Stimulated activated naive B cell treated with anti-CD40 and anti-IgM and Interleukin-4, amounts not matched to agents 10 μg/mL and 1 μg/mL and 100 μg/mL, for 72 hours (primary cell): ENCODE measurements around the gene ZNF385C.

Experiments used
- ATAC-seq, 2 donors: fragments of 150-1000 bp; cut with Tn5 transposase; replicated peaks; 2 replicates each; pipeline ENCODE4 v1.10.0; 2021; ENCODE audit warnings: moderate library complexity in 1 of 2
- DNase-seq: peaks from one replicate; pipeline ENCODE4 v3.0.0; 2021
- H3K27ac Mint-ChIP-seq: one replicate; pipeline ENCODE4 v1.8.0; 2022; ENCODE audit warnings: mild to moderate bottlenecking, mixed read lengths
- H3K27me3 Mint-ChIP-seq, 2 donors: one replicate each; pipeline ENCODE4 v1.8.0; 2022; ENCODE audit warnings: mixed read lengths in 2 of 2
- H3K36me3 Mint-ChIP-seq, 2 donors: one replicate each; pipeline ENCODE4 v1.8.0; 2022; ENCODE audit warnings: mixed read lengths in 2 of 2, mild to moderate bottlenecking in 1 of 2
- H3K4me1 Mint-ChIP-seq, 2 donors: one replicate each; pipeline ENCODE4 v1.8.0; 2022; ENCODE audit warnings: mixed read lengths in 2 of 2, mild to moderate bottlenecking in 1 of 2
- H3K4me3 Mint-ChIP-seq, 2 donors: one replicate each; pipeline ENCODE4 v1.8.0; 2022; ENCODE audit warnings: mild to moderate bottlenecking in 2 of 2, mixed read lengths in 2 of 2, moderate library complexity in 1 of 2
- H3K9me3 Mint-ChIP-seq, 2 donors: one replicate each; pipeline ENCODE4 v1.8.0; 2022; ENCODE audit warnings: mixed read lengths in 2 of 2, mild to moderate bottlenecking in 1 of 2

ZNF385C gene

DNA sequence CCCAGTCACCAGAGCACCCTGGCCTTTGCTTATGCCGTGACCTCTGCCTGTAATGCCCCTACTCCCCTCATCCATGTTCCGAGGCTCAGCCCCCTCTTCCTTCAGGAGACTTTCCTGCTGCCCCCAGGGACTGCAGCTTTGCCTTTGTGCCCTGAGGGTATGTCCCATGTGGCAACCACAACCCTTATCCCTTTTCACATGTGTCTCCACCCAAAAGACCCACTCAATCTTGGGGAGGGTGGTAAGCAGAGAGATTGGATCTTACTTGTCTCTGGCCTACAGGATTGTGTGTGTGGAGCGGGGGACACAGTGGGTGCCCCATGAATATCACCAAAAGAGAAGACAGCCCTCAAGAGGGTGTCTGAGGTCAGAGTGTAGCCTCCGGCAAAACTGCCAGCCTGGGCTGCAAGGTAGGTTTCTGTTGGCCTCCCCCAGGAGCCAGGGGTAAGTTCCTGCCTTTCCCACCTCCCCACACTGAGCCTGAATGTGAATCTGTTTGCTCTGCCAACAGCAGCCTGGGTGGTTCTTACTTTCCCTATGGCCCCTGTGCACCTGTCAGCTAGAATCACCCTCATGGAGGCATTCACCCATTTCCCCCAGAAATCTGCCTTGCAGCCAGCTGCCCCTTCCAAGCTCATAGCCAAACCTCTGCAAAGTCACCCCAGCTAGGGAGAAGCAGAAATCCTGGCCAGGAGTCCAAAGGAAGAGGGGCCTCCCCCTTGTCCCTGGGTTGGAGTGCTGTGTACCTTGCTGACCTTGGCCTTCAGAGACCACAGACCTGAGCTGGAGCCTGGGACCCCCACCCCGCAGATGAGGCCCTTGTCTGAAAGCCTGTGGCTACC lies 36.4 kb downstream of the ZNF385C start:
- H3K4me3 Mint-ChIP-seq, result no peak overlapping the region
- H3K27me3 Mint-ChIP-seq, result no peaks in the 10 kb centered on the region
- no peaks in the 10 kb centered on the region for H3K9me3 Mint-ChIP-seq
- no peaks in the 10 kb centered on the region for H3K36me3 Mint-ChIP-seq
- peaks cover 15 to 18% of the 10 kb centered on the region in 2 donors for H3K4me1 Mint-ChIP-seq
- no peak for DNase-seq
- ATAC-seq, result no peak
- no peak overlapping the region for H3K27ac Mint-ChIP-seq

GRCh38 chr17:42060231-42060630 lies 38.0 kb downstream of the ZNF385C start:
- DNase-seq (no peak), ATAC-seq (no peak)
- no peak overlapping the region for H3K4me3 Mint-ChIP-seq
- peaks cover 0 to 5% of the 10 kb centered on the region in 2 donors for H3K27me3 Mint-ChIP-seq
- H3K36me3 Mint-ChIP-seq, result peaks cover 0 to 3% of the 10 kb centered on the region in 2 donors
- peak overlapping the region; percentile 3 for H3K27ac Mint-ChIP-seq
- H3K4me1 Mint-ChIP-seq, result peaks cover 15 to 18% of the 10 kb centered on the region in 2 donors
- no peaks in the 10 kb centered on the region for H3K9me3 Mint-ChIP-seq

DNA sequence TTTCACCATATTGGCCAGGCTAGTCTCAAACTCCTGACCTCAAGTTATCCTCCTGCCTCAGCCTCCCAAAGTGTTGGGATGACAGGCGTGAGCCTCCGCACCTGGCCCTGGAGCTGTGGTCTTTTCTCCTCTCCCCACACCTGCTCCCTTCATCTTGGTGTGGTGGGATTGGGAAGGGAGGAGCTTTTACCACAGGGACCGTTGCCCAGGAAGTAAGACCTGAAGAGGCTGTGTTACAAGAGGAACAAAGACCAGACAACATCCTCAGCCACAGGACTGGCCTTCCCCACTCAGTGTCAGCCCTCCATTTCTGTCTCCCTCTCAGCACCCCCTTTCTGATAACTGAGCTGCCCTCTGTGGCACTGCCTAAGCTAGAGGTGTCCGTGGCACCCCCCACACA lies 38.5 kb downstream of the ZNF385C start:
- H3K27ac Mint-ChIP-seq, result peak overlapping the region; percentile 3
- DNase-seq, result no peak
- no peaks in the 10 kb centered on the region for H3K9me3 Mint-ChIP-seq
- H3K4me3 Mint-ChIP-seq, result no peak overlapping the region
- no peak for ATAC-seq
- H3K27me3 Mint-ChIP-seq, result peaks cover 3 to 9% of the 10 kb centered on the region in 2 donors
- peaks cover 0 to 4% of the 10 kb centered on the region in 2 donors for H3K36me3 Mint-ChIP-seq
- peaks cover 15 to 18% of the 10 kb centered on the region in 2 donors for H3K4me1 Mint-ChIP-seq

DNA sequence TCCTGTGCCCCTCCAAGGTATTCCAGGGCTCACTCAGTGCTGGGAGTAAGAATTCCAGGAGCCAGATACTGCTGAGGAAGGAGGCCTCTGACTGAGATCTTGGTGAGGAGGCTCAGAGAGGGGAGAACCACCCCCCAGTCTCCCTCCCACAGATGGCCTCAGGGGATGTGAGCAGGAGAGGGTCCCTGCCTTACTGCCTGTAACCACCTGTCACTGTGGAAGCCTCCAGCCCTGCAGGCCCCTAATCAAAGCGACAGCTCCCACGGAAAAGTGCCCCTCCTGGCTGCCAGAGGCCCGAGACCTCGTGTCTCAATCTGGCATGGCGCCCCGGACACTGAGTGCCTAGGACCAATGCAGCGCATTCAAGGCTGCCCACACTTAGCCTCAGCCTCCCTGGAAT lies 40.2 kb downstream of the ZNF385C start:
- H3K4me3 Mint-ChIP-seq, result no peak overlapping the region
- no peak for ATAC-seq
- no peak overlapping the region for H3K27ac Mint-ChIP-seq

DNA sequence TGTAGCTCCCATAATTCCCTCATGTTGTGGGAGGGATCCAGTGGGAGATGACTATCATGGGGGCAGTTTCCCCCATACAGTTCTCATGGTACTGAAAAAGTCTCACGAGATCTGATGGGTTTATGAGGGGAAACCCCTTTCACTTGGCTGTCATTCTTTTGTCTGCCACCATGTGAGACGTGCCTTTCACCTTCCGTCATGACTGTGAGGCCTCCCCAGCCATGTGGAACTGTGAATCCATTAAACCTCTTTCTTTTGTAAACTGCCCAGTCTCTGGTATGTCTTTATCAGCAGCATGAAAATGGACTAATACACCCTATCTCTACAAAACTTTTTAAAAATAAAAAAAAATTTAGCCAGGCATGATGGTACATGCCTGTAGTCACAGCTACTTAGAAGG lies 41.6 kb downstream of the ZNF385C start:
- no peak overlapping the region for H3K27ac Mint-ChIP-seq
- ATAC-seq, result peak in 1 of 2 donors; percentile 52
- peaks cover 0 to 3% of the 10 kb centered on the region in 2 donors for H3K4me1 Mint-ChIP-seq
- peaks cover 0 to 4% of the 10 kb centered on the region in 2 donors for H3K36me3 Mint-ChIP-seq
- H3K9me3 Mint-ChIP-seq, result no peaks in the 10 kb centered on the region
- peaks cover 24 to 41% of the 10 kb centered on the region in 2 donors for H3K27me3 Mint-ChIP-seq
- no peak for DNase-seq
- H3K4me3 Mint-ChIP-seq, result no peak overlapping the region

More for the DNA sequence above, 40.2 kb downstream of the ZNF385C start:
- peaks cover 9 to 27% of the 10 kb centered on the region in 2 donors for H3K27me3 Mint-ChIP-seq
- DNase-seq, result no peak
- peaks cover 0 to 4% of the 10 kb centered on the region in 2 donors for H3K36me3 Mint-ChIP-seq
- peaks cover 2 to 7% of the 10 kb centered on the region in 2 donors for H3K4me1 Mint-ChIP-seq
- H3K9me3 Mint-ChIP-seq, result no peaks in the 10 kb centered on the region

GRCh38 chr17:42055496-42055895 lies 42.8 kb downstream of the ZNF385C start:
- Mint-ChIP-seq H3K36me3 (peaks cover 0 to 4% of the 10 kb centered on the region in 2 donors), H3K27ac (no peak overlapping the region), H3K9me3 (no peaks in the 10 kb centered on the region), H3K4me1 (peaks cover 6 to 7% of the 10 kb centered on the region in 2 donors), H3K27me3 (peaks cover 33 to 52% of the 10 kb centered on the region in 2 donors), H3K4me3 (no peak overlapping the region)
- DNase-seq (no peak), ATAC-seq (no peak)

DNA sequence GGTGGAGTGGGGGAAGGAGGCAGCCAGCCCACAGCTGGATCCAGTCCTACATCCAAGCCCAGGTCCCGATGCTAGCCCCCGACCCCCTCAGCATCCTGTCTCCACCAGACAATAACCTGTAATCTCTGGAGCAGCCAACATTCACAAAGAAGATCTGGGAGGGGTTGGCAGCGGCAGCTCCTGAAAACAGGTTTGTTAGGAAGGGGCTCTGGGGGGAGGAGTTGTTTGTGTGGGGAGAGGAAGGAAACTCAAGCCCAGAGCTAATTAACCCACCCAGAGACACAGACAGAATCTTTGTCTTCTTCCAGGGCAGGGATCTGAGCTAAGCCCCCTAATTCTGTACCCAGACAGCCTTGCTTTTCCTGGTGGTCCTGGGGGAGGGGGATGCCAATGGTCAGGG lies 43.2 kb downstream of the ZNF385C start:
- peaks cover 0 to 4% of the 10 kb centered on the region in 2 donors for H3K36me3 Mint-ChIP-seq
- H3K27me3 Mint-ChIP-seq, result peaks cover 33 to 52% of the 10 kb centered on the region in 2 donors
- DNase-seq, result no peak
- no peaks in the 10 kb centered on the region for H3K9me3 Mint-ChIP-seq
- H3K4me1 Mint-ChIP-seq, result peaks cover 6 to 7% of the 10 kb centered on the region in 2 donors
- no peak for ATAC-seq
- no peak overlapping the region for H3K27ac Mint-ChIP-seq
- H3K4me3 Mint-ChIP-seq, result no peak overlapping the region

GRCh38 chr17:42053731-42054500 lies 44.4 kb downstream of the ZNF385C start:
- no peak overlapping the region for H3K27ac Mint-ChIP-seq
- H3K36me3 Mint-ChIP-seq, result peaks cover 0 to 4% of the 10 kb centered on the region in 2 donors
- peaks cover 7% of the 10 kb centered on the region in 2 donors for H3K4me1 Mint-ChIP-seq
- H3K27me3 Mint-ChIP-seq, result peaks cover 37 to 57% of the 10 kb centered on the region in 2 donors
- ATAC-seq (no peak), DNase-seq (no peak)
- no peaks in the 10 kb centered on the region for H3K9me3 Mint-ChIP-seq
- no peak overlapping the region for H3K4me3 Mint-ChIP-seq

DNA sequence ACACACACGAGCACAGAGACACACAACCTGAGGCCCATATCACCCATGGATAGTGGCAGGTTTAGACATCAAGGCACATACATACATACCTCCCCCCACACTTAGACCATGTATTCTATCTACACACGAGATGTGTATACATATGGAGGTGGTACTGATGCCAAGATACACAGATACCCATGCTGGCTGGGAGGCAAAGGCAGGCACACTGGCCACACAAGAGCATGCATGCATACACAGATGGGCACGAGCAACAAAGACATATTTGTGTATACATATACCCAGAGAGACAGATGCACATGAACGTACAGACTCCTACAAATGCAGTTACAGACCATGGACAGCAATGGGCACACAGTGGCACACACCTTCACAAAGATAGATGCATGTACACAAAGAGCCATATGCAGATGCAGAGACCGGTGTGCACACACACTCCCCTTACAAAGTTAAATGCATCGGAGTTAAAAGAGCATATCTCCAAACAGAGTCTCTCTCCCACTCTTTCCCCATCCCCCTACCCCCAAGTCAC lies 45.9 kb downstream of the ZNF385C start:
- Mint-ChIP-seq H3K27ac (no peak overlapping the region), H3K9me3 (no peaks in the 10 kb centered on the region), H3K4me3 (no peak overlapping the region), H3K36me3 (peaks cover 0 to 4% of the 10 kb centered on the region in 2 donors), H3K4me1 (peaks cover 7% of the 10 kb centered on the region in 2 donors), H3K27me3 (peaks cover 42 to 64% of the 10 kb centered on the region in 2 donors)
- DNase-seq (no peak), ATAC-seq (no peak)

DNA sequence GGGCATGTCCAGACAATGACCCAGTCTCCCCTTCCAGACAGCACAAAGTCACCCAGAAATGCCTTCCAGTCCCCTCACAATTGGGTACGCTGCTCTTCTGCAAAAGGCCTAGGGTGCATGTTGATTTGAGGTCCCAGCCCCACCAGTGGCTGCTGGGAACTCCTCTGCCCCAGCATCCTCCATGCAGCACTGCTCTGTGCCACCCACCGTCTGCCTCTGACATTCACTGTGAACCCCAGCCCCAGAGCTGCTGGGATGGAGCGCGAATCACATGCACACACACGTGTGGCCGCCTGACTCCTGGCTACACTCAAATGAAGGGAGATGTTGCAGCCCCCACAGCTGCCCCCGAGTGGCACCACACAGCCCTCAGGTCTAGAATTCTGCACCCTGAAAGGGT lies 46.6 kb downstream of the ZNF385C start:
- ATAC-seq, result no peak
- Mint-ChIP-seq H3K27me3 (peaks cover 42 to 64% of the 10 kb centered on the region in 2 donors), H3K9me3 (no peaks in the 10 kb centered on the region), H3K27ac (no peak overlapping the region), H3K36me3 (peaks cover 0 to 4% of the 10 kb centered on the region in 2 donors), H3K4me1 (peaks cover 7% of the 10 kb centered on the region in 2 donors), H3K4me3 (peak overlapping the region; percentile 50 to 85)
- DNase-seq, result no peak

- DNase-seq (no peak), ATAC-seq (no peak)
- Mint-ChIP-seq H3K27me3 (peaks cover 42 to 64% of the 10 kb centered on the region in 2 donors), H3K36me3 (peaks cover 0 to 4% of the 10 kb centered on the region in 2 donors), H3K9me3 (no peaks in the 10 kb centered on the region), H3K4me3 (peak overlapping the region; percentile 76 to 85), H3K4me1 (peaks cover 7% of the 10 kb centered on the region in 2 donors), H3K27ac (no peak overlapping the region)
Observed at GRCh38 chr17:42051013-42051400, 47.3 kb downstream of the ZNF385C start.

DNA sequence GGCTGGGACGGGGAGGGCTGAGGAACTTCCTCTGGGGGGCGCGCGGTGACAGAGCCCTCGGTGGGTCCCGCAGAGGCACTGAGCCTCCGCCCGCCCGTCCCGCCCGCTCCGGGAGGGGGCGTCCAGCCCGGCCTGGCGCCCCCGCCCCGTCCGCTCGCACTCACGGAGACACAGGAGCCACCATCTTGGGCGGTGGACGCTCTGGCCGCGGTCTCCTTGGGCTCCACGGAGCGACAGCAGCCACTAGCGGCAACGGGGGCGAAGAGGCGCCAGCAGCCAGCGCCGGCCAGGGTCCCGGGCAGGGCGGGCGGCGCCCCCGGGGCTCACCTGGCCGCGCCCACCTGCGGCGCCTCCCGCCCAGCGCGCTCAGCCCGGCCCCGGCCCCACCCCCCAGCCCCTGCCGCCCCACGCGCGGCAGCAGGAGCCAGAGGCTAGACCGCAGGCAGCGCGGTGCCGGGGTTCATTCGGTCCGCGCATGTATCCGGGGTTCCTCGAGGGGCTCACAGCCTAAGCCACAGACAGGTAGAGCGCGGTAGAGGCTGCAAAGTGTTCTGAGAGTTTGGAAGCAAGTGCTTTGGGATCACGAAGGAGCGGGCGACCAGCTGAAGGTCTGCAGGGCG lies 47.8 kb downstream of the ZNF385C start, which contains the start of gene C17orf113:
Gene C17orf113 (minus strand): TSS at position 209 of the 620 bp plus-strand sequence. CDS start 7,225 bp downstream, outside the sequence.
- H3K27me3 Mint-ChIP-seq, result peaks cover 42 to 62% of the 10 kb centered on the region in 2 donors
- H3K9me3 Mint-ChIP-seq, result no peaks in the 10 kb centered on the region
- peak within 1 kb of the TSS; percentile 76 to 85 for H3K4me3 Mint-ChIP-seq
- ATAC-seq (peak; percentile 82 to 85), DNase-seq (peak; percentile 40)
- H3K4me1 Mint-ChIP-seq, result peaks cover 7% of the 10 kb centered on the region in 2 donors
- peaks cover 0 to 4% of the 10 kb centered on the region in 2 donors for H3K36me3 Mint-ChIP-seq
- H3K27ac Mint-ChIP-seq, result peak within 1 kb of the TSS; percentile 60

GRCh38 chr17:42049834-42050392 lies 48.4 kb downstream of the ZNF385C start:
- H3K4me3 Mint-ChIP-seq, result peak overlapping the region; percentile 69 to 85
- H3K9me3 Mint-ChIP-seq, result no peaks in the 10 kb centered on the region
- H3K27ac Mint-ChIP-seq, result peak overlapping the region; percentile 60
- no peaks in the 10 kb centered on the region for H3K36me3 Mint-ChIP-seq
- no peak for ATAC-seq
- no peak for DNase-seq
- H3K27me3 Mint-ChIP-seq, result peaks cover 39 to 56% of the 10 kb centered on the region in 2 donors
- H3K4me1 Mint-ChIP-seq, result peaks cover 7% of the 10 kb centered on the region in 2 donors
